NAMALWA (cell line): Measurements from ENCODE around the gene CAPN6.

ENCODE experiments used
- DNase-seq: peaks from one replicate; pipeline ENCODE4 v3.0.0-alpha.2; 2015; ENCODE audit warnings: low spot score

Gene CAPN6, protein sequence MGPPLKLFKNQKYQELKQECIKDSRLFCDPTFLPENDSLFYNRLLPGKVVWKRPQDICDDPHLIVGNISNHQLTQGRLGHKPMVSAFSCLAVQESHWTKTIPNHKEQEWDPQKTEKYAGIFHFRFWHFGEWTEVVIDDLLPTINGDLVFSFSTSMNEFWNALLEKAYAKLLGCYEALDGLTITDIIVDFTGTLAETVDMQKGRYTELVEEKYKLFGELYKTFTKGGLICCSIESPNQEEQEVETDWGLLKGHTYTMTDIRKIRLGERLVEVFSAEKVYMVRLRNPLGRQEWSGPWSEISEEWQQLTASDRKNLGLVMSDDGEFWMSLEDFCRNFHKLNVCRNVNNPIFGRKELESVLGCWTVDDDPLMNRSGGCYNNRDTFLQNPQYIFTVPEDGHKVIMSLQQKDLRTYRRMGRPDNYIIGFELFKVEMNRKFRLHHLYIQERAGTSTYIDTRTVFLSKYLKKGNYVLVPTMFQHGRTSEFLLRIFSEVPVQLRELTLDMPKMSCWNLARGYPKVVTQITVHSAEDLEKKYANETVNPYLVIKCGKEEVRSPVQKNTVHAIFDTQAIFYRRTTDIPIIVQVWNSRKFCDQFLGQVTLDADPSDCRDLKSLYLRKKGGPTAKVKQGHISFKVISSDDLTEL

DNA sequence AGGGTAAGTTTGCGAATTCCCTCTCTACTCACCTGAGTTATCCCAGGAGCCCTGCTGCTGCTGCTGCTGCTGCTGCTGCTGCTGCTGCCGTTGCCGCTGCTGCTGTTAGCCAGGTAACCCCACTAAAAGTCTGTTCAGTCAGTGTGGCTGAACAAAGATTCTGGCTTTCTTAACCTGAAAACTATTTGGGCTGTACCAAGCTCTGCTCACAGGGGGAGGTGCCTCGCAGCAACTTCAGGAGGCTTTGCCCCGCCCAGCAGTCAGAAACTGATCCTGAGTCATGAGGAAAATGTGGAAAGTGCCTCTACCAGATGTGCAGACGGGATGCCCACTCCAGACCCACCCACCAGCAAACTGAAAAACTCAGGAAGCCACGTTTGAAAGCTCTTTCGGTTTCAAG lies at the start of gene CAPN6:
Gene CAPN6, minus strand, starts transcription at position 145 of the 400 bp plus-strand sequence. CDS start 6,547 bp downstream, outside the sequence.
- DNase-seq = no peak

DNA sequence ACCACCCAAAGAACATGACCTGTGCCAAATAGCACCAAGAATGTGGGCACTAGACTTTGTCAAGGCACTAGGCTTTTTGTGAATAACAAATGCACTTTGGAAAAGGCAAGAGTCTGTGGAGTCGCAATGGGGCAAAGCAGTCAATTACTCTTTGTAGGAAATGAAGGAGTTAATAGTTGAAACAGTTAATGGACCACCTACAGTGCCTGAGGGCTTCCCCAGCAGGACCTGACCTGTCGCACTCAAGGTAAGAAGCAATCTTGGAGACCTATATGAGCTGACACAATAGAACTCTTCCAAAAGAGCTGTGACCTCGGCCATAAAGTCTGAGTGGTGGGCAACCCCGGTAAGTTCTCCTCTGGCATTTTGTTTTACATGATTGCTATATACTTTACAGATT lies 49.2 kb upstream of the CAPN6 start:
- no peak for DNase-seq

DNA sequence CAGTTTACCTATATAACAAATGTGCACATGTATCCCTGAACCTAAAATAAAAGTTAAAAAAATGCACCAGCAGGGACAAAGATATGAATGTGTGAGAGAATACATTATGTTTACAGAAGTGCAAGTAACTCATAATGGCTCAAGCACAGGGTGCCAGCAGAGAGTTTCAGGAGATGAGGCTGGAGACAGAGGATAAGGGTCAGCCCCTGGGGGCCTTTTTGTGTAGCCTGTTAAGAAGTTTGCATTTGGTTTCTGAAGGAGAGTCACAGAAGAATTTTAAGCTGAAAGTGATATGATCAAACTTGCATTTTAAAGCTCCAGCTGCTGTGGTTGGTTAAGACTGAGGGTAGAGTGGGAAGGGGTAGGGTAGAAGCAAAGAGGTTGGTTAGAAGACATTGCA lies 48.6 kb upstream of the CAPN6 start:
- no peak for DNase-seq

DNA sequence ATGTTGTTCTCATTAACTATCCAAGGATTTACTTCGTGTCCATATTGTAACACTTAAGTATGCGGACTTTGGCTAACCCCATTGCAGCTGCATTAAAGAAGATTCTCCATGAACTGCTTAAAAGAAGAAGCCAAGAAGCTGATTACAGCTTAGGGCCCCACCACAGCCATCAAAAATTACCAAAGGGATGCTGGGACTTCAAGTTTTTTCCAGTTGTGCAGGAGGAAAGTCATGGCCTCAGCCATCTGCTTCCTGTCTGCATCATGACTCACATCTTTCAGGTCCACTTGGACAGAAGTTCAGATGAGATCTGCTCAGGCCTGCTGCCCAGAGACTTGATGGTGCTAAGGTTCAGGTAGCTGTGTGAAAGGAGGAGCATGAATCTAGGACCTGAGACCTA lies 38.8 kb upstream of the CAPN6 start:
- DNase-seq = no peak

DNA sequence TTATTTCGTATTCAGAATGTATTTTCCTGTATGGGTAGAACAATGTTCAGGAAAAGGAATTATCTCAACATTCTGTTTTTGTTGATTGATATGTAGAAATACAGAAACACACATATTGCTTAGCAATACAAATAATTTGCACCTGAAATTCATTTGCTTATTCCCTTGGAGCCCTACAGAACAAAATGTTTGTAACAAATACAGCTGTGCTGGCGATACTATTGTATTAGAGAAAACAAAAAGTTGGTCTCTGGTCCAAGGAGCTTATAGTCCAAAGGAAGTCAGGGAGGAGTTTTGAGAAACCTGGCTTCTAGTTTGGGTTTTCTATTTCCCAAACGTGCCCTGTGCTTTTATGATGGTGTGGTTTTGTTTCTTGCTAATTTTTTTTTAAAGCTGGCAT lies 37.8 kb upstream of the CAPN6 start:
- DNase-seq = no peak

DNA sequence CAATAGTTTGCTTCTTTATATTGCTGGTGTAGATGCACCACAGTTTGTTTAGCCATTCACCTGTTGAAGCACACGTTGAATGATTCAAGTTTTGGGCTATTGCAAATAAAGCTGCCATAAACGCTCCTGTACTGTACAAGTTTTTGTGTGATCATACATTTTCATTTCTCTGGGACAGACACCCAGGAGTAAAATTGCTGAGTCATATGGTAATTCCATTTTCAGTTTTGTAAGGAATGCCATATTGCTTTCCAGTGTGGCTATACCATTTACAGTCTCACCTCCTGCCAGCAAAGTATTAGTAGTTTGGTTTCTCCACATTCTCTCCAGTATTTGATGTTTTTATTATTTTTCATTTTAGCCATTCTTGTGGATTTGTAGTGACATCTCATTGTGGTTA lies 32.0 kb upstream of the CAPN6 start:
- no peak for DNase-seq

DNA sequence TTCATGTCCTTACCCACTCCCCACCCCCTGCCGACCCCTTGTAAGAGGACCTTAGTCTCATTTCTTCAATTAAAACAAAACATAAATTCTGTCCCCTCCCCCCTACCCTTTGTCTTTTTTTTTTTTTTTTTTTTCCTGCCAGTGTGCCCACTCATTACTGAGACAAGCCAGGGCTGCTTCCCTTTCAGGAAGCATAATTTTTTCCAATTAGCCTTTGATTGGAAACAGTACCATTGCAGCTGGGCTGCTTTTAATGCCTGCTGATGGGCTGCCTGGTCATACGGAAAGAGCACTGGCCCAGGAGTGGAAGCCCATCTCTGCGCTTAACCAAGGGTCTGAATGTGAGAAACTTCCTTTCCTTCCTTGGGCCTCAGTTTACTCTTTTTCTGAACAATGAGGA lies 18.6 kb upstream of the CAPN6 start:
- DNase-seq = no peak

DNA sequence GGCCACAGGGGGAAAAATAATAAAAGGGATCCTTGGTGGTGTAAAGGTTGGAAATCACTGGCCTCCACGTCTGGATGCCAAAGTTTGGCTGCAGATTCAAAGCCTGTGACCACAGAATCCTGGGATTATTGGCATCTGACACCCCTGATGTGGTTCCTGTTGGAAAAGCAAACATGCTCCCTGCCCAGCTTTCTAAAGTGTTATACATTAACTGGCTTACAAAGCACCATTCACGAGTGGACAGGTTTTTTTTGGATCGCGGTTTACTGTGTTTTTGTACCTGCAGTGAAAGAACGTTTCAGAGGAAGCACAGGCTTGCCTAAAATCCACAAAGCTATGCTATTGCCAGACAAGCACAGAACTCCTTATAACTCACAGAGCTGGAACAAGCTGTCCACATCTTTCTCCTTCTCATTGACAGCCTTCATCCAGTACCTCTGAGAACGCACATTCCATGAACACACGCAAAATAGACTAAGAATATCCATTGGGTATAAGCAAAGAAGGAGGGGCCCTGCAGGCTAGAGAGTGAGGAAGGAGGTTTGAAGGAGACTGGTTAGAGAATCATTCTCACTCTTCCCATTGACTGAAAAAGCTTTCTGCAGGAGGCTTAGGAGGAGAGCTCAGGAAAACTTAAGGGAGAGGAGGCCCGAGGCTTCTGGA lies 14.5 kb upstream of the CAPN6 start:
- DNase-seq = no peak

DNA sequence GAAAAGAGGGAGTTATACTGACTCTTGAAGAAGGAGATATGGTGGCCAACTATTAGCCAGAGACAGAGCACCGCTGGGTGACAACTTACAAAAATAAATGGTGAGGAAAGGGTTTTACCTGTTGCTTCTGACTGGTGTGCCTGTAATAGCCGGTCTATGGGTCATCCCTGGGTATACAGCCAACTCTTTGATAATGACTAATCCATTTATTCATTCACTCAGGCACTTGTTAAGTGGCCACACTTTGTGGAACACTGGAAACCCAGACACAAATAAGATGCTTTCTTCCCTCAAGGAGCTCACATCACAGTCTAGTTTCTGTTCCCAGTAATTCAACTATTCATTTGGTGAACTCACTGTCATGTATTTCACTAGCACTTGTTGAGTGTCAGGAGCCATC lies 13.2 kb upstream of the CAPN6 start:
- DNase-seq = no peak

DNA sequence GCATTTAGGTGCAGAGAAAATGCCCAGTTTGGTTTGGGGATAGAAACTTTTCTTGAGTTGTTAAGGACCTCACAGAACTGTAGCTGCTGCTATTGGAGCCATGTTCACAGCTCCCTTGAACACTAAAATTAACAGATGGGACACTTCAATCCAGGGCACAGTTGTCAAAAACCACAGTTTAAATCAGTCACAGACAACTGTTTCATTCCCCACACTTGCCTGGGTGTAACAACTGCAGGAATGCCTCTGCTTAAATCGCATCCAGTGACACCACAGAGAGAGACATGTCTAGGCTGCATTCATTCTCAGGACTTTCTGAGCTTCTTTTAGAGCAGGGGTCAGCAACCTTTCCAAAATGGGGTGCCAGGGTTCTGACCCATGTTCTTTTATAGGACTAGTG lies 12.7 kb upstream of the CAPN6 start:
- DNase-seq = no peak

DNA sequence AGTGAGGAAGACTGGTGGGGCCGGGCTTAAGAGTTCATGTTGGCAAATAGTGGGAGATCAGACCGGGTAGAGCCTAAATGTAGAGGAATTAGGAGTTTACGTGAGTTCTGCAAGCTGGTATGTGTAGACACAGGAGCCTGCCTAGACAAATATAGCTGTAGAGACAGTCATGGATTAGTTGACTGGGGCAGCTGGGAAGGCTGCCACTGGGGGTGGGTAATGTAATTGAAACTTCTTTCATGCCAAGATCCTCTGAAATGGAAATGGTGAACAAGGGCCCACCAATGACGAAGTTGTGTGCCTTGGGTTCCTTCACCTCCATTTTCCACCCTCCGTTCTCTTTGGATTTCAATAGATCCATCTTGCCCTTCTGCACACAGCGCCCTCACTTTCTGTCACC lies 11.9 kb upstream of the CAPN6 start:
- no peak for DNase-seq

DNA sequence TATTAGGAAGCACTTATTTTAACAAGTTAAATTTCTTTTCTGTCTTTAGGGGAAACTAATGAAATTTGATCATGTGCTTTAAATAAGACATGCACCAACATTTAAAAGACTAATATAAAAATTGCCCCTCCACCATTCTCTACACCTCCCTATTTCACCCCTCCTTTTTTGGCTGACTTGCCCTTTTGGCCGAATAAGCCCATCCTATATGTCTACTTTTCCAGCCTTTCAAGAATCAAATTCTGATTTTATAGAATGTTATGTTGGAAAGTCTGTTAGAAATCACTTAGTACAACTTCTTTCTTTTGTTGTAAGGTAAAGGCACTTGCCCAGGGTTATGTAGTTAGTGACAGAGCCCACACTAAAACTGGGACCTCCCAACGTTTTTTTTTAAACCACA lies 1.8 kb downstream of the CAPN6 start:
- no peak for DNase-seq

DNA sequence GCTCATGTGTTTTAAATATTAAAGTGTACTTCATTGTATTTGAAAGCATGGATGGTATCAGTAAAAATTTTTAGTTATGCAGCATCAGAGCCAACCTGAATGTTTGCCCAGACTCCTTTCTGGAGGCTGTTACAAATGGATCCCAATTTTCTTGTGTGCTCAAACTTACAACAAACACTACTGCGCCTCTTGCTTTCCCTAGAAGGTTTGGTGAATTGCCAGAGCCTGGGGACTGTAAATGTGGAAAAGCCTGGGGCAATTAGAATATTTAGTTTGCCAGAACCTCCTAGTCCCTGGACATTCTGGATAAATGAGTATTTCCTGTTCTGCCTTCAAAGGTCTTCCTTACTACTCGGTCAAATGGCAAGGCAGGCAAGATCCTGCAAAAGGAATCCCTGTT lies 4.8 kb downstream of the CAPN6 start:
- no peak for DNase-seq

DNA sequence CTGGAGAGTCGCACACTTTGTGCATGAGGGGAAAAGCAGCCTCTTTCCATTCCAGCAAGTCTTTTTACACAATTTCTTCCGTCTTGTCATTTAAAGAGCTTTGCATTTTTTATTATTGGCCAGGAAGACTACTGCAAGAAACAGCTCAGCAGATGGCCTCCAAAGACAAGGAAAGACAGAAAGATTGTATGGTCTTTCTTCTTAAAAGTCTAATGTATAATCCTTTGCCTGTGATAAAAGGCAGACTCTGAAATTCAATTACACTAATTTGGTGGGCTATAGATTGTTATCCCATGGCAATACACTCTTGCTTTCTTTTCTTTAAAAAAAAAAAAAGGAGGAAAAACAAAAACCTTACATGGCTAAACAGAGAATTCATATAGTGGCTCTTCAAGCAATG lies 5.9 kb downstream of the CAPN6 start:
- no peak for DNase-seq

DNA sequence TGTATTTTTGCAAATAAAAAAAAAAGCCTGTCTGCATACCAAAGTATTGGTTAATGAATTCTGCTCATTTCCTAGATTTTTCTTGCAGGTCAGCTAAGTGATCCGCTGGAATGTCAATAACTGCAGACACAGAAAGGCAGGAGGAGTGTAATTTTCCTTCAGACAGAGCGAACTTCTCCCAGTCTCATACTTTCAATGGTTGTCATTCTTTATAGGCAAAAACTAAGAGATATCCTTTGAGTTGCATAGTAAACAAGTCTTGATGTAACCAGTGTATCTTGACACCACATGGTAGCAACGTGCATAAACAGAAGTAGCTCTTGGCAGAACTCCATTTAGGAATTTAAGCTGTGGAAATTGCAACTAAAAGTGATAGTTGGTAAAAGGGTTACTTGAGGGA lies 8.2 kb downstream of the CAPN6 start:
- DNase-seq = no peak

DNA sequence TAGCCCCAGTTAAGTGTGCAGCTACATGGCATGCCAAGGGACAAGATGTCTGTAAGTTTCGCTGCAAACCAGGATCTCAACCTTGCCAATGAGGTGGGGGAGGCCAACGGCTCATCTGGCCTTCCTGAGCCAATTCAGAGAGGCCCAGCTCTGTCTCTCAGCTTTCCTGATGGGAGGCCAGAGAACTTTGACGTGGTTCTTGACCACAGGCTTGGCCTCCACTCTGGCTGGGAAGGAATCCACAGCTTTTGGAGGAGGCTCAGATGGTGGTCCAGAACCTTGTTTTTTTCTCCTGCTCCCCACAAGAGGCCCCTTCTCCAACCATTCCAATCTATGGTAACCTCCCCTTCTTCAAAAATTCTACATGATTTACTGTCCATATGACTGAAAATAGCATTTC lies 9.8 kb downstream of the CAPN6 start:
- DNase-seq = no peak

DNA sequence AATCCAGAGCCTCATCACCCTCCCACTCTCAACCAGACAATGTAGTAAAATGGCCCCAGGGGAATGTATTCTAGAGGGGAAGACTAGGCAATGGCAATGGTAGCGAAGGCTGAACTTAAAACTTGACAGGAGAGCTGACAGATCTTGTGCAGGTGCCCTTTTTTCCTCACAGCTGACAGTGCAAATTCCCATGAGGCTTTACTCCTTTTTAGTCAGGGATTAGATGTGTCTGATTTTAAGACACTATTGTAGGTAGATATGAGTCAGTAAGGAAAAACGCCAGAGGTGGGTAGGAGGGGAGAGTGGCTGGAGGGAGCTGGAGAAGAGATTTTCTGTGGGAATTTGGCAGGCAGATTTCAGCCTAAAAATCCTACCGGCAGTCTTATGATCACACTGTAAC lies 10.7 kb downstream of the CAPN6 start:
- no peak for DNase-seq

DNA sequence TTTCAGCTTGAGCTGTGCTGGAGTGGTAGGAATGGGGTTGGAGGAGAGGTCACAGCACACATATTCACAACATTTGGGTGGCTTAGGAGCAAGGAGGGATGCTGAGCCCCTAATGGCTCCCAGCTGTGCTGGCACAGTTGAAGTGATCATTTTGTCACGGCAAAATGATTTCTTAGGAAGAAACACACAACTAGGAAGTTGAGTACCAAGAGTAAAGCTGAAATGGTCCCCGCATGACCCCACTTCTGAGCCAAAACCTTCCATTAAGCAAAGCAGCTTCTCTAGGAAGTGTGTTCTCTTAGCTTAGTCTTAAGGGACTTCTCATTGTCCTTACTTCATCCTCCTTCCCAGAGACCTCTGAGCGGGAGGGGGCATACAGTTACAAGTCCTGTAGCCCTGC lies 12.6 kb downstream of the CAPN6 start:
- no peak for DNase-seq

DNA sequence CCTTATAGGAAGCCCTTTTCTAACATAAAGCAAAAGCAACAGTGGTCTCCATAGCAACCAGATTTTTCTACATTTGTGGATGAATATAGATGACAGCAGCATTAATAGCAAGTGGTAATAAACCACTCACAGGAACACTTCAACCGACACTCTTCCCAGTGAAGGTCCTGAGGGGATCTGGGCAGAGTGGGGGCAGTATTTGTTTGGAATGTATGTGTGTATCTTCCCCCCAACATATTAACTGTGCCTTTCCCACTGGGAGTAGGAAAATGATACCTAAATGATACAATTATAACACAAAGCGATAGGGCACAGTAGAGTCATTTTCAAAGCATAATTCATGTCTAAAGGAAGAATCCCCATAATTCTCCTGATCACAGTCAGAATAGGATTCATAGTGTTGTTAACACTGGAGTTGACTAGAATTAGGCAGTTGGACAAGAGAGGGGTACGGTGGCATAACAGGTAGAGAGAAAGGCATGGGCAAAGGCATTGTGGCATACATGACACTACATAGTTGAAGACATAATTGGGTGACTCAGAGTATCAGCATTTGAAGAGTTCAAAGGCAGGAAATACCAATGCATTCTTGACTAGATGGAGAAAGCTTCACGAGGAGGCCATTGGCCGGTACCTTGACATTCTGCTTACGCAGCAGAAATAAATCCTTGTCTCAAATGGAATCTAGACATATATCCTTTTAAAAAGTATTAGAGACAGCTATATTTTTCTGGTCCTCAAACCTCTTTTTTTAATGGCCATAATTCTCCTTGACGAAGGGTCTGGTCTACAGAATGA lies 15.2 kb downstream of the CAPN6 start:
- no peak for DNase-seq

DNA sequence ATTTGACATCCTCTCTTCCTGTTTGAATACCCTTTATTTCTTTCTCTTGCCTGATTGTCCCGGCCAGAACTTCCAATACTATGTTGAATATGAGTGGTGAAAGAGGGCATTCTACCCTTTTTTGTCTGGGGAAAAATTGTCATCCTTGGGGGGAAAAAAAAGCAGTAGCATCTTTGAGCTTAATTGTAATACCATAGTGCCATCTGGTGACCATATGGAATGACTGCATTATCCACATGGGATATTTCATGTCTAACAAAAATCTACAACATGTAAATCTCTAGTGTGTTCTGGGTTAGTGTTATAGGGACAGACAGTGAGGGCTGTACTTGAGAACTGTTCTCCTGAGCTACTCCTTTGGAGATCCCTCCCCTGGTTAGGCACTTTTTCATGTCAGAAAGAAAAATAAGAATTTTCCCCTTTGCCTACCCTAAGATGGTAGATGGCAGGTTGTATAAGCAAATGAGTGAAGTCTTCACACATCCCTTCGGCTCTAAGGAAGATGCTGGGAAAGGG lies 26.0 kb downstream of the CAPN6 start:
- peak; percentile 20 for DNase-seq

DNA sequence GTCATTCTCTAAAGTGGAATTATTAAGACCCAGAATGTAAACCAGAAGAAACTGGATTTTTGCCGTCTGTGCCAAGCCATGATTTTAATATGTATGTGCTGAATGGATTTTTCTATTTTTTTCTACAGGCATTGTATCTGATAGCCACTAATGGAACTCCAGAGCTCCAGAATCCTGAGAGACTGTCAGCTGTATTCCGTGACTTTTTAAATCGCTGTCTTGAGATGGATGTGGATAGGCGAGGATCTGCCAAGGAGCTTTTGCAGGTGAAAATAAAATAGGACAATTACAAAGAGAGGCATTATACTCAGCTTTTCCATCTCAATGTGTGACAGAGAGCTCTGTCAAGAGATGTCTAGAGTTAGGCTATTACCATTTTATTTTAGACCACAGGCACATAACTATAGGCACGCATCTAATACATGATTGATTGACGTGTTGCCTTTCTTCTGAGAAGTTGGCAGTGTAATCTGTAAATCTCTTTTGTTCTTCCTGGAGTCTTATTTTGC lies 53.9 kb downstream of the CAPN6 start:
- no peak for DNase-seq

DNA sequence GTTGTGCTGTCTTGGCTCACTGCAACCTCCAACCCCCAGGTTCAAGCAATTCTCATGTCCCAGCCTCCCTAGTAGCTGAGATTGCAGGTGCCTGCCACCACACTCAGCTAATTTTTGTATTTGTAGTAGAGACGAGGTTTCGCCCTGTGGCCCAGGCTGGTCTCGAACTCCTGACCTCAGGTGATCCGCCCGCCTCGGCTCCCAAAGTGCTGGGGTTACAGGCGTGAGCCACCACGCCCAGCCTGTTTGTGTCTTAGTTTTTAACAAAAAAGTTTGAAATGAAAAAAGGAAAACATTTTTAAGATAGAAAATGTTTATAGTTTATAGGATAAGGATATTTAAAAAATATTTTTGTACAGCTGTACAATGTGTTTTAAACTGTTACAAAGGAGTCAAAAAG lies 62.4 kb downstream of the CAPN6 start:
- DNase-seq = no peak
